ENCODE results near the gene OLA1.

DNA sequence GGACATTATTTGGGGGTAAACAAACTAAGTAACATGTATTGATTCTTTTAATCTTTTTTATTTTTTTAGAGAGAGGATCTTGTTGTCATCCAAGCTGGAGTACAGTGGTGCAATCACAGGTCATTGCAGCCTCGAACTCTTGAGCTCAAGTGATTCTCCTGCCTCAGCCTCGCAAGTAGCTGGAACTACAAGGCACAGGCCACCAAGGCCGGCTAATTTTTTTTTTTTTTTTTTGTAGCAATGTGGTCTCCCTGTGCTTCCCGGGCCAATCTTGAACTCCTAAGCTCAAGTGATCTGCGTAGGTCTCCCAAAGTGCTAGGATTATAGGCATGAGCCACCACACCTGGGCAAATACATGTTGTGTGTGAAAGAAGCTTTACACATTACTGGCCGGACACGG is 29.6 kb downstream of the OLA1 start:
- TF ChIP-seq POLR2A (IDR thresholded peaks at IDR 0.05; ENCODE audit: low read depth, low read length) (no peak), POLR2AphosphoS5 (IDR thresholded peaks at IDR 0.05; ENCODE audit: low read depth, low read length) (no peak)

Measured in GM12892 (cell line).